C4-2B (cell line): ENCODE data around the gene DPM2.

Experiments used
- ZFX ChIP-seq: fragments of 450-650 bp; IDR thresholded peaks from 2 replicates; pipeline ENCODE4 v1.6.1; 2017
- TF ChIP-seq, protein P1 (sequence below): fragments of 450-650 bp; conservative IDR thresholded peaks from 2 replicates; pipeline ENCODE4 v1.5.1; 2017; ENCODE audit warnings: mild to moderate bottlenecking

DNA sequence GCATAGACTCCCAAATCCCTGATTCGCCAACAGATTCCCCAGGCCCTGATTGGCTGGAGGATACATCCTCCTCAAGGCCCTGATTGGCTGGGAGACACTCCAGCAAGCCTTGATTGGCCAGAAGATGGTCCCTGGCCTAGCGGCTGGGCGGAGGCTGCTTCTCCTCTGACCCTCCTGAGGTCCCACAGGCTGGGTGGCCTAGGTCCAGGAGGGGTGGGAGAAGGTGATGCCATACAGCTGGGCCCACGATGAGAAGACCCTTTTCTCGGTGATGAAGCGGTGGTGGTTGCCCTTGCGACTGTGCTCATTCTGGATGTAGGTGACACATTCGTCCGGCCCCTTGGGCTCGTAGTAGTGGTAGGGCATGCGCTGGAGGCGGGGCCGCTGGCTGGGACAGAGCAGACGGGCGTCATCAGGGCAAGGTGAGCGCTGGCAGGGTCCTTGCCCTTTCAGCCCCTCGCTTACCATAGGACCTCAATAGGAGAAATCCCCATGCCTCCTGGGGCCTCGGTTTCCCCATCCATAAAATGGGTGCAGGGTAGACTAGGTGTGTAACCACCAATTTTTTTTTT is 51.2 kb downstream of the DPM2 start:
- TF ChIP-seq, protein P1, sequence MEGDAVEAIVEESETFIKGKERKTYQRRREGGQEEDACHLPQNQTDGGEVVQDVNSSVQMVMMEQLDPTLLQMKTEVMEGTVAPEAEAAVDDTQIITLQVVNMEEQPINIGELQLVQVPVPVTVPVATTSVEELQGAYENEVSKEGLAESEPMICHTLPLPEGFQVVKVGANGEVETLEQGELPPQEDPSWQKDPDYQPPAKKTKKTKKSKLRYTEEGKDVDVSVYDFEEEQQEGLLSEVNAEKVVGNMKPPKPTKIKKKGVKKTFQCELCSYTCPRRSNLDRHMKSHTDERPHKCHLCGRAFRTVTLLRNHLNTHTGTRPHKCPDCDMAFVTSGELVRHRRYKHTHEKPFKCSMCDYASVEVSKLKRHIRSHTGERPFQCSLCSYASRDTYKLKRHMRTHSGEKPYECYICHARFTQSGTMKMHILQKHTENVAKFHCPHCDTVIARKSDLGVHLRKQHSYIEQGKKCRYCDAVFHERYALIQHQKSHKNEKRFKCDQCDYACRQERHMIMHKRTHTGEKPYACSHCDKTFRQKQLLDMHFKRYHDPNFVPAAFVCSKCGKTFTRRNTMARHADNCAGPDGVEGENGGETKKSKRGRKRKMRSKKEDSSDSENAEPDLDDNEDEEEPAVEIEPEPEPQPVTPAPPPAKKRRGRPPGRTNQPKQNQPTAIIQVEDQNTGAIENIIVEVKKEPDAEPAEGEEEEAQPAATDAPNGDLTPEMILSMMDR = no peak
- no peak for TF ChIP-seq ZFX
